ENCODE data around the gene PRDM16.

PRDM16 gene

GRCh38 chr1:3389093-3389833, 320.3 kb downstream of the PRDM16 start:
- ChIA-PET POLR2A (no interaction called here), CTCF (no interaction called here)

GRCh38 chr1:3390291-3390690, 321.3 kb downstream of the PRDM16 start:
- ChIA-PET CTCF (no interaction called here), POLR2A (no interaction called here)
- Histone ChIP-seq H3K4me1 (ENCODE audit: control insufficient read depth, insufficient read depth, low read length) (peaks cover 22% of the 10 kb centered on the region), H3K27ac (ENCODE audit: extremely low read depth, low read depth, low read length) (no peak overlapping the region), H3K4me3 (ENCODE audit: low read depth, low read length) (no peak overlapping the region), H3K9me3 (ENCODE audit: control insufficient read depth, insufficient read depth, low read depth, low read length) (no peaks in the 10 kb centered on the region), H3K36me3 (ENCODE audit: control insufficient read depth in 2 of 2, insufficient read depth in 1 of 2, low read length in 2 of 2) (peaks cover 0 to 3% of the 10 kb centered on the region in 2 experiments; a peak in 1 of 3 replicates)
- TF ChIP-seq ZNF37A (tag by site-specific recombination; IDR thresholded peaks at IDR 0.05) (no peak), ZNF660 (tag by site-specific recombination; IDR thresholded peaks at IDR 0.05) (no peak), KLF10 (tag by site-specific recombination; IDR thresholded peaks at IDR 0.05) (no peak), ZNF366 (tag by site-specific recombination; conservative IDR thresholded peaks at IDR 0.05) (no peak), ZXDB (tag by site-specific recombination; IDR thresholded peaks at IDR 0.05) (no peak), ZBTB6 (tag by site-specific recombination; IDR thresholded peaks at IDR 0.05) (no peak), ZNF792 (tag by site-specific recombination; IDR thresholded peaks at IDR 0.05) (no peak), ZNF16 (tag by site-specific recombination; IDR thresholded peaks at IDR 0.05; ENCODE audit: low read depth) (no peak), ZBTB44 (tag by site-specific recombination; IDR thresholded peaks at IDR 0.05) (no peak), ZNF518A (tag by site-specific recombination; conservative IDR thresholded peaks at IDR 0.05; ENCODE audit: low read depth) (no peak), GLIS1 (tag by site-specific recombination; IDR thresholded peaks at IDR 0.05) (no peak), ZNF248 (tag by site-specific recombination; IDR thresholded peaks at IDR 0.05) (no peak), ZNF621 (tag by site-specific recombination; IDR thresholded peaks at IDR 0.05) (no peak), ZNF433 (tag by site-specific recombination; IDR thresholded peaks at IDR 0.05; ENCODE audit: low read depth) (no peak), SALL2 (tag by site-specific recombination; IDR thresholded peaks at IDR 0.05; ENCODE audit: borderline replicate concordance) (no peak)

More at GRCh38 chr1:3389093-3389833, 320.3 kb downstream of the PRDM16 start:
- Histone ChIP-seq H3K4me1 (ENCODE audit: control insufficient read depth, insufficient read depth, low read length) (peaks cover 22% of the 10 kb centered on the region), H3K9me3 (ENCODE audit: control insufficient read depth, insufficient read depth, low read depth, low read length) (no peaks in the 10 kb centered on the region), H3K4me3 (ENCODE audit: low read depth, low read length) (no peak overlapping the region), H3K27ac (ENCODE audit: extremely low read depth, low read depth, low read length) (no peak overlapping the region), H3K36me3 (ENCODE audit: control insufficient read depth in 2 of 2, insufficient read depth in 1 of 2, low read length in 2 of 2) (peaks cover 0 to 3% of the 10 kb centered on the region in 2 experiments; a peak in 1 of 3 replicates)
- no peak for TF ChIP-seq ZNF585B (tag by site-specific recombination; IDR thresholded peaks at IDR 0.05)
- TF ChIP-seq KLF8 (tag by site-specific recombination; IDR thresholded peaks at IDR 0.05), result no peak
- peak; percentile 67 for TF ChIP-seq ZFP69B (tag by site-specific recombination; IDR thresholded peaks at IDR 0.05)
- no peak for TF ChIP-seq BCL6B (tag by site-specific recombination; IDR thresholded peaks at IDR 0.05)
- peak; percentile 64; the same call in 1 of the 2 replicates for TF ChIP-seq ZNF692 (tag by site-specific recombination; IDR thresholded peaks at IDR 0.05)
